SHP77 treated with DMSO at 0.1 percent for 48 hours (cell line): ENCODE measurements around the gene UBE2S.
A peak's percentile ranks its signal among the peaks of the same experiment; 100 is the strongest.

Experiments used
- DNase-seq: peaks from one replicate; lab custom pipeline; 2025; lab: John Stamatoyannopoulos, UW

The UBE2S gene

GRCh38 chr19:55383279-55384130 lies 24.1 kb downstream of the UBE2S start:
- no peak for DNase-seq

DNA sequence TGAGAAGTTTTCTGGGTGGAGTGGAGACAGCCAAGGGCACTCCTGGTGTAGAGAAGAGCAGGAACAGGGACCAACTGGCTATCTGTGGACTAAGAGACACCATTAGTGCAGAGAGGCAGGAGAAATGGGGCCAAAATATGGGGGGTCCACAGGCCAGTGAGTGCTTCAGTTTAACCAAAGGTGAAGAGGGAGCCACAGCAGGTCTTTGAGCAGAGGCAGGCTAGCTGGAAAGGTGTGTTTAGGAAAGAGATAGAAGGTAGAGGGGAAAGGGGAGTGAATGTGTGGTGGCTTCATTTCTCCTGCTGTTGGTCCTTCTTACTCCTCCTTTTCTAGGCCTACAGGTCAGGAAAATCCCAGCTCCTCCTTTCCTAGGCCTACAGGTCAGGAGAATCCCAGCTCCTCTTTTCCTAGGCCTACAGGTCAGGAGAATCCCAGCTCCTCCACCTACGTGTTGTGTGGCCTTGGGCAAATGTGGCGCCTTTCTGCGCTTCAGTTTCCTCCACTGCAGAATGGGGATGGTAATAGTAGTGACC lies 25.0 kb downstream of the UBE2S start:
- DNase-seq: no peak

DNA sequence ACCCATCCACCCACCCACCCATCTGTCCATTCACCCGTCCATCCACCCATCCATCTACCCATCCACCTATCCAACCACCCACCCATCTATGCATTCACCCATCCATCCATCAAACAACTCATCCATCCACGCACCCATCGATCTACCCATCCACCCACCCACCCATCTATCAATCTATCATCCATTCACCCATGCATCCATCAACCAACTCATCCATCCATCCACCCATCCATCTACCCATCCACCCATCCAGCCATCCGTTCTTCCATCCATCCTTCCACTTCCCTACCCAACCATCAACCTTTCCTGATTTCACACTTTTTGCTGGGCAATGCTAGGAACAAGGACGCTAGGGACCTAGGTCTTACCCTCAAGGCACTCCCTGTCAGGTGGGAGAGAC lies 25.6 kb downstream of the UBE2S start:
- no peak for DNase-seq

- peak; percentile 18 for DNase-seq
Observed at GRCh38 chr19:55379174-55379573, 28.4 kb downstream of the UBE2S start.

DNA sequence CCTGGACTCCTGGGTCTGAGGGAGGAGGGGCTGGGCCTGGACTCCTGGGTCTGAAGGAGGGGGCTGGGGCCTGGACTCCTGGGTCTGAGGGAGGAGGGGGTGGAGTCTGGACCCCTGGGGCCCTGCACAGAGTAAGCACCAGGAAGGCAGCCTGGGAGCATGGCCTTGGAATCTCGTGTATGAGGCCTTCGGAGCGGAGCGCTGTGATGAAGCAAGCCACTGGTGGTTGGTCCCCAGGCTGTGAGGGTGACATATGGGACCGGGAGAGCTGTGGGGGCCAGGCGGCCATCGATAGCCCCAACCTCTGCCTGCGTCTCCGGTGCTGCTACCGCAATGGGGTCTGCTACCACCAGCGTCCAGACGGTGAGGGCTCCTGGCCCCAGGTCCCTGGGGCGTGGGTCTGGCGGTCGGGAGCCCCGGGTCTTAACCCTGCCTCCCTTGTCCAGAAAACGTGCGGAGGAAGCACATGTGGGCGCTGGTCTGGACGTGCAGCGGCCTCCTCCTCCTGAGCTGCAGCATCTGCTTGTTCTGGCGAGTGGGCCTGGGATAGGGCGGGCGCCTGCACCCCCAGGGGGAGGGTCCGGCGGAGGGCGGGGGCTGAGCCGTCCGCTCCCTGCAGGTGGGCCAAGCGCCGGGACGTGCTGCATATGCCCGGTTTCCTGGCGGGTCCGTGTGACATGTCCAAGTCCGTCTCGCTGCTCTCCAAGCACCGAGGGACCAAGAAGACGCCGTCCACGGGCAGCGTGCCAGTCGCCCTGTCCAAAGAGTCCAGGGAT lies 30.0 kb downstream of the UBE2S start:
- DNase-seq: no peak

GRCh38 chr19:55376241-55376933 lies 31.2 kb downstream of the UBE2S start, which contains the start of gene TMEM190:
Gene TMEM190, plus strand, starts transcription at chr19:55376826. Its CDS starts 28 bp downstream, at chr19:55376854.
- no peak for DNase-seq

- DNase-seq: no peak
Observed at GRCh38 chr19:55373993-55374757, 33.4 kb downstream of the UBE2S start.

- DNase-seq: no peak
Observed at GRCh38 chr19:55373306-55373992, 34.1 kb downstream of the UBE2S start.

DNA sequence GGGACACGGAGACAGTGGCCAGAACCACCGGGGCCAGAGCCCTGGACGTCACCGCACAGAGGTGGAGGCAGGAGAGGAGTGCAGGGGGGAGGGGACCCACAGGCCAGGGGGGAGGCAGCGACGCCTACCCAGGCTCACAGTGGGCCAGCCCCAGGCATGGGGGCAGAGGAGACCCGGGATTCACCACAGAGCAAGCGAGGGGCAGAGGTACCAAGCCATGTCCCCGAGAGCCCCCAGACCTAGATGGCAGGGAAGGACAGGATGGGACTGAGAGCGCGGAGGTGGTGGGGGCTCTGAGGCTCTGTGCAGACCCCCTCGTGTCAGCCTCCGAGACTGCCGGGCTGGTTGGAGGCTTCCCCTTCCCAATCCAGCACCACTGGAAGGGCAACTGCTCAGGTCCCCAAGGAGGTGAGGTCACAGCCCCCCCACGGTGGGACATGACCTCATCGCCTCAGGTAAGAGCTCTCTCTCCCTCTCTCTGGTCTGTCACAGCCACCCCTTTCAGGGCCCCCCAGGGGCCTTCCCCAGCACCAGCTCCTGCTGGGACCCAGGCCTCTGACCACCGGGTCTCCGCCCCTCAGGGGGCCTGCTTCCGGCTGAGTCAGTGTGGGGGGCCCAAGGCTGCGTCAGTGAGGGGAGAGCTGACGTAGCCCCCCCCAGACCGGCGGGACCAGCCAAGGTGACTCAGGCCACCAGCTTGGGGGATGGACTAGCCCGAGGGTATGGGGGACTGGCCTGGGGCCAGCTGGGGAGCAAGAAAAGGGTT lies 35.1 kb downstream of the UBE2S start:
- DNase-seq: no peak

DNA sequence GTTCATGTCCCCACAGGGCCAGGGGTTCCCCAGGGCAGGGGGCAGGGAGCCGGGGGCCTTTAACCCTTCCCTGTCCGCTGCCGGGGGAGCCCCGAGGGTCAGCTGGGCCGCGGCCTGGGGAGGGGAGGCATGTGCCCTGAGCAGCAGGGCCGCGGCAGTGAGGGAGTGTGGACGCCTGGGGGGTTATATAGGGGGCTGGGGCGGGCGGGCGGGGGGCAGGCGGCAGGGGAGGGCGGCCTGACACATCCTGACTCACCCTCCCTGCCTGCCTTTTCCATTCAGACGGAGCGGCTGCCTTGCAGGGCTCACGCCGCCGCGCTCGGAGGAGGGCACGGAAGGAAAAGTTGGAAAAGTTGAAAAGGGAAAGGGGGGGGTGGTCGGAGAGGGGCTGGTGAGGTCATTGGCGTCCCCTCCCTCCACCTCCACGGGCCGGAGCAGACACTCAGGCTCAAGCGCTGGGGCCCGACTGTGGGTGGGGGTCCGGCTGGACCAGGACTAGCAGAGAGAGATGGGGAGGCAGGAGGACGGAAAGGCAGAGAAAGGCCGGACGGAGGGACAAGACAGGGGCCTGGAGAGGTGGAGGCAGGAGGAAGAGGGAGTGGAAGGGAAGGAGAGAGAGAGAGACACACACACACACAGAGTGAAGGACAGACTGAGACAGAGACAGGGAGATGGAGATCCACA lies 37.1 kb downstream of the UBE2S start, which contains the start of gene IL11:
Gene IL11, minus strand, starts transcription at position 159 of the 684 bp plus-strand sequence. Its CDS starts 153 bp downstream, at position 6.
- DNase-seq: no peak

- DNase-seq: no peak
Observed at GRCh38 chr19:55369653-55370304, 37.8 kb downstream of the UBE2S start.

DNA sequence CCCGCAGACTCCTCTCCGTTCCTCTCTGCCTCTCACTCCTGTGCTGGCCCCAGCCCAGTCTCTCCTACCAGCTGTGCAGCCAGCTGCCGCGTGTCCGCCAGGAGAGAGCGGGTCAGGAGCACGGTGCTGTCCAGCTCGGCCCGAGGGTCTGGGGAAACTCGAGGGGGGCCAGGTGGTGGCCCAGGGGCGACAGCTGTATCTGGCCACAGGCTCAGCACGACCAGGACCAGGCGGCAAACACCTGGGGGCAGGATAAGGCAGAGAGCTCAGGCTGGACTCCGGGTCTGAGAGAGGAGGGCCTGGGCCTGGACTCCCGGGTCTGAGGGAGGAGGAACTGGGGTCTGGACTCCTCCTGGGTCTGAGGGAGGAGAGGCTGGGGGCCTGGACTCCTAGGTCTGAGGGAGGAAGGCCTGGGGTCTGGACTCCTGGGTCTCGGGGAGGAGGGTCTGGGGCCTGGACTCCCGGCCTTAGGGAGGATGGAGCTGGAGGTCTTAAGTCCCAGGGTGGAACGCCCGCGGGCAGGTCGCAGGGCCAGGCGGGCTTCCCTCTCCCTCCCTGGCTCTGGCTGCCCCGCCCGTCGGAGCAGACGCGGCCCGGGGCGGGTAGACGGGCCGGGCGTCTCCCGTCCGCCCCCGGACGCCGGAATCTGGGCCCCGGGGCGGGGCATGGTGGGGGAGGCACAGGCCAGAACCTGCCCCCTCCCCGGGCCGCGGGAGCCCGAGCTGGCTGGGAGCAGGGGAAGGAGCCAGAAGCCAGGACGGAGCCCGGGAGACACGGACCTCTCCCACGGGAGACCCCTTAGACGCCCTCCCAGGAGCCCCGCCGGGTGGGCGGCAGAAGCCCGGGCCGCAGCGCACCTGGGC lies 38.7 kb downstream of the UBE2S start:
- DNase-seq: no peak

- no peak for DNase-seq
Observed at GRCh38 chr19:55368106-55368505, 39.5 kb downstream of the UBE2S start.

- no peak for DNase-seq
Observed at GRCh38 chr19:55366790-55367189, 40.8 kb downstream of the UBE2S start.

GRCh38 chr19:55365964-55366363 lies 41.6 kb downstream of the UBE2S start:
- no peak for DNase-seq

GRCh38 chr19:55365245-55365644 lies 42.3 kb downstream of the UBE2S start:
- no peak for DNase-seq

DNA sequence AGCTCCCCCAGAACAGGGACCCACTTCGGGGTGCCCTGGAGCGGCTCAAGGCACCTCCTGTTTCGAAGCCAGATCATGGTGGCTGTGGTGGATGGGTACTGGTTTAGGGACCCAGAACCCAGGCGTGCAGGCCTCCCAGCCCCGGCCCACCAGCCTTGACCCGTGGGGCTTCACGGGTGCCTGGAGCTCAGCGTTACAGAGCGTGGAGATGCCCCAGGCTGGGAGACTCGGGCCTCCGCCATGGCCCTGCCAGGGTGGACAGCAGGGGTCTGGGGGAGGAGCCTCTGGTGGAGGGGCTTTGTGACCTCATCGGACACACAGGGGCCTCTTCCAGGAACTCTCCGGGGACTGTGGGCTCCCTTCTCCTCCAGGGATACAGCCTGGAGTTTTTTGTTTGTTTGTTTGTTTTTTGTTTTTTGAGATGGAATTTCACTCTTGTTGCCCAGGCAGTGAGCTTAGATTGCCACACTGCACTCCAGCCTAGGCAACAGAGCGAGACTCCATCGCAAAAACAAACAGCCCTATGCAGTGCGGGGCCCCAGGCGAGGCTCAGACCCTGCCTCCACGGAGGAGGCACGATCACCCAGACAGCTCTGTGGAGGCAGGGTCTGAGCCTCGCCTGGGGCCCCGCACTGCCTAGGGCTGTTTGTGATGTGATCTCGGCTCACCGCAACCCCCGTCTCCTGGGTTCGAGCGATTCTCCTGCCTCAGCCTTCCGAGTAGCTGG lies 44.4 kb downstream of the UBE2S start, which contains the start of gene GARIN5B:
Gene GARIN5B, minus strand, starts transcription at position 271 of the 727 bp plus-strand sequence. Its CDS starts 194 bp downstream, at position 77.
- DNase-seq: no peak
